HG02642 (cell line): ENCODE results near the gene TRIM61.
A peak's percentile ranks its signal among the peaks of the same experiment; 100 is the strongest.
"Not testable (repeated sequence)": the region's sequence is repeated elsewhere in the genome, so short reads cannot be mapped to it uniquely, and the experiment has no call there.

Experiments used
- ATAC-seq: cut with Tn5 transposase; IDR thresholded peaks from one replicate; pipeline ENCODE4 v1.9.1; 2021; ENCODE audit warnings: mild to moderate bottlenecking; ENCODE audit not compliant: unreplicated experiment, poor library complexity

The TRIM61 gene

GRCh38 chr4:164977243-164978164 is at the start of gene TRIM61:
TRIM61 (minus strand) TSS chr4:164977657; CDS start chr4:164970002, 7,655 bp downstream.
- peak; percentile 100 for ATAC-seq

GRCh38 chr4:165025782-165026181 is 48.3 kb upstream of the TRIM61 start:
- ATAC-seq = not testable (repeated sequence)

GRCh38 chr4:165019995-165020394 is 42.5 kb upstream of the TRIM61 start:
- ATAC-seq = not testable (repeated sequence)

- no peak for ATAC-seq
These were observed 39.5 kb upstream of the TRIM61 start for GRCh38 chr4:165016971-165017370.

GRCh38 chr4:165013691-165014090 is 36.2 kb upstream of the TRIM61 start:
- ATAC-seq = no peak

- ATAC-seq = no peak
These were observed 33.9 kb upstream of the TRIM61 start for GRCh38 chr4:165011403-165011802.

- no peak for ATAC-seq
These were observed 33.5 kb upstream of the TRIM61 start for GRCh38 chr4:165010991-165011390.

- no peak for ATAC-seq
These were observed 33.0 kb upstream of the TRIM61 start for GRCh38 chr4:165010487-165010886.

- no peak for ATAC-seq
These were observed 32.2 kb upstream of the TRIM61 start for GRCh38 chr4:165009493-165010227.

GRCh38 chr4:165006886-165007285 is 29.4 kb upstream of the TRIM61 start:
- no peak for ATAC-seq

- ATAC-seq = no peak
These were observed 29.0 kb upstream of the TRIM61 start for GRCh38 chr4:165006456-165006855.

GRCh38 chr4:165005352-165005925 is 28.0 kb upstream of the TRIM61 start:
- ATAC-seq = no peak

- ATAC-seq = not testable (repeated sequence)
These were observed 24.5 kb upstream of the TRIM61 start for GRCh38 chr4:165001957-165002356.

GRCh38 chr4:164998526-164999080 is 21.1 kb upstream of the TRIM61 start:
- ATAC-seq = not testable (repeated sequence)

- no peak for ATAC-seq
These were observed 20.5 kb upstream of the TRIM61 start for GRCh38 chr4:164997941-164998340.

GRCh38 chr4:164997324-164997723 is 19.9 kb upstream of the TRIM61 start:
- no peak for ATAC-seq

- not testable (repeated sequence) for ATAC-seq
These were observed 18.7 kb upstream of the TRIM61 start for GRCh38 chr4:164996123-164996522.

GRCh38 chr4:164990786-164991185 is 13.3 kb upstream of the TRIM61 start:
- ATAC-seq = not testable (repeated sequence)

- no peak for ATAC-seq
These were observed 12.0 kb upstream of the TRIM61 start for GRCh38 chr4:164989471-164989870.

GRCh38 chr4:164971929-164972328 is 5.5 kb downstream of the TRIM61 start:
- ATAC-seq = not testable (repeated sequence)

GRCh38 chr4:164959896-164960295 is 17.6 kb downstream of the TRIM61 start:
- ATAC-seq = no peak
